Tibial artery (tissue), 4 donors: ENCODE data around the gene DUSP7.

ENCODE experiments used
- DNase-seq, 2 donors: peaks; one replicate each; pipeline ENCODE4 v3.0.0-alpha.2; 2019
- H3K27ac ChIP-seq, 2 donors: fragments of 200-600 bp; sonication (generic) in 1 of 2; 1 replicate in 1 of 2; 2 replicates in 1 of 2; pipeline ENCODE4 v1.5.1; 2018 to 2019; ENCODE audit warnings: mild to moderate bottlenecking in 1 of 2
- H3K27me3 ChIP-seq, 2 donors: fragments of 200-600 bp; sonication (generic) in 1 of 2; one replicate each; pipeline versions ENCODE4 v1.5.1 to v1.6.0; 2016 to 2019
- H3K36me3 ChIP-seq, 3 donors: fragments of 200-600 bp; sonication (generic) in 2 of 3; one replicate each; pipeline ENCODE4 v1.5.1; 2016 to 2019; ENCODE audit warnings: mild to moderate bottlenecking in 2 of 3
- H3K4me1 ChIP-seq, 4 donors: fragments of 200-600 bp; sonication (generic) in 2 of 4; 1 replicate in 3 of 4; 2 replicates in 1 of 4; pipeline ENCODE4 v1.5.1; 2016 to 2019
- H3K4me3 ChIP-seq, 2 donors: fragments of 200-600 bp; sonication (generic) in 1 of 2; 1 replicate in 1 of 2; 2 replicates in 1 of 2; pipeline ENCODE4 v1.5.1; 2018 to 2019; ENCODE audit warnings: mild to moderate bottlenecking in 2 of 2
- H3K9me3 ChIP-seq, 3 donors: fragments of 200-600 bp; sonication (generic) in 1 of 3; one replicate each; pipeline ENCODE4 v1.5.1; 2016 to 2019
- CTCF ChIP-seq, 2 experiments: fragments of 200-600 bp in 1 of 2; fragments of 450-650 bp in 1 of 2; IDR thresholded peaks; one replicate each; pipeline ENCODE4 v1.5.1; 2017 to 2019; ENCODE audit warnings: antibody characterized with exemption in 2 of 2, mild to moderate bottlenecking in 1 of 2, moderate library complexity in 1 of 2
- intact Hi-C: fragments of 100-400 bp; cut with DNase I; formaldehyde crosslinking; loops from one replicate; pipeline ENCODE4 v1.15.0; 2023; ENCODE audit warnings: low total_unique reads

DUSP7 gene

DNA sequence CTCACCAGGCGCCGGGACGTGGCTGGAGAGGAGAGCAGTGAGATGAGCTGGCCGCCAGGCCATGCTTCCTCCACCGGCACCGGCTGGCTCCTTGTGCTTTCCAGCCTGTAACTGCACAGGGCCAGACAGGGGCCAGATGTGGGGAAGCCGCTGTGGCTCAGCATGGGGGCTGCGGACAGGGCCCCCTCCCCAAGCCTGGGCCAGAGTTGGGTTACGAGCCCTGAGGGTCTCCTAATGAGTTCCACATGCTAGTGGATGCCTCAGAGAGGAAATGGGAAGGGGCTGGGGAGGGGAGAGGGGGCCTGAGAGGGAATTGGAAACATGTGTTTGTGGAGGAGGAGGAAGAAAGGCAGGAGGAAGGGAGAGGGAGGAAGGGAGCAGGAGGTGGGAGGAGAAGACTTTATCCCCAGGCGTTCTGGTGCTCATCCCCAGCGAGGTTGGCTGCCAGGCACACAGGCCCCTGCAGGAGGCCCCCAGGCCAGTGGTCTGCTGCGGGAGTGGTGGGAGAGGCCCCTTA is 11.7 kb upstream of the DUSP7 start:
- H3K36me3 ChIP-seq = no peaks in the 10 kb centered on the region
- no peak overlapping the region for H3K4me3 ChIP-seq
- no peak for DNase-seq
- H3K27ac ChIP-seq = no peak overlapping the region
- intact Hi-C loops = no loop called here
- no peaks in the 10 kb centered on the region for H3K27me3 ChIP-seq
- H3K9me3 ChIP-seq = no peaks in the 10 kb centered on the region
- peaks cover 0 to 19% (median 16%) of the 10 kb centered on the region in 4 donors for H3K4me1 ChIP-seq
- TF ChIP-seq CTCF (IDR thresholded peaks at IDR 0.05) = no peak

DNA sequence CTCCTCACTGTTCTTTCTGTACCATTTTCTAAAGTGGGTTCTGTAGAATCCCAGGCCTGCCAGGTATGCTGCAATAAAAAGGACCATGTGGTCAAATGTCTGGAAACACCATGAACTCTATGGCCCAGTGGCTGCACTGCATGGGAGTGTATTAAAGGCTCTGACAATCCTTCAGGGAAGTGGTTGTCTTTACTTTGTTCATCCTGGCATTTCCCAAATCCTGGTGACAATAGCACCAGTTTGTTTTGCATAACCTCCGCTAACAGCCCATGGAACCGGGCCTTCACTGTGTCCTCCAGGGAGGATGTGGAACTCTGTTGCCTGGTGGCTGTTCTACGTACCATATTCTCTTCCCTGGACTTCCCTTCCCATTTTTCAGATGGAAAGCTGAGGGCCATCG is 11.2 kb upstream of the DUSP7 start:
- Histone ChIP-seq H3K27me3 (no peaks in the 10 kb centered on the region), H3K4me1 (peaks cover 0 to 24% (median 18%) of the 10 kb centered on the region in 4 donors), H3K9me3 (no peaks in the 10 kb centered on the region), H3K36me3 (no peaks in the 10 kb centered on the region), H3K4me3 (no peak overlapping the region), H3K27ac (no peak overlapping the region)
- no peak for TF ChIP-seq CTCF (IDR thresholded peaks at IDR 0.05)
- no peak for DNase-seq
- intact Hi-C loops = no loop called here

- Histone ChIP-seq H3K27ac (no peak overlapping the region), H3K4me1 (peaks cover 0 to 28% (median 20%) of the 10 kb centered on the region in 4 donors), H3K4me3 (no peak overlapping the region), H3K27me3 (no peaks in the 10 kb centered on the region), H3K36me3 (no peaks in the 10 kb centered on the region), H3K9me3 (no peaks in the 10 kb centered on the region)
- no peak for TF ChIP-seq CTCF (IDR thresholded peaks at IDR 0.05)
- intact Hi-C loops = no loop called here
- DNase-seq = no peak
Observed at GRCh38 chr3:52067046-52067445, 10.7 kb upstream of the DUSP7 start.

DNA sequence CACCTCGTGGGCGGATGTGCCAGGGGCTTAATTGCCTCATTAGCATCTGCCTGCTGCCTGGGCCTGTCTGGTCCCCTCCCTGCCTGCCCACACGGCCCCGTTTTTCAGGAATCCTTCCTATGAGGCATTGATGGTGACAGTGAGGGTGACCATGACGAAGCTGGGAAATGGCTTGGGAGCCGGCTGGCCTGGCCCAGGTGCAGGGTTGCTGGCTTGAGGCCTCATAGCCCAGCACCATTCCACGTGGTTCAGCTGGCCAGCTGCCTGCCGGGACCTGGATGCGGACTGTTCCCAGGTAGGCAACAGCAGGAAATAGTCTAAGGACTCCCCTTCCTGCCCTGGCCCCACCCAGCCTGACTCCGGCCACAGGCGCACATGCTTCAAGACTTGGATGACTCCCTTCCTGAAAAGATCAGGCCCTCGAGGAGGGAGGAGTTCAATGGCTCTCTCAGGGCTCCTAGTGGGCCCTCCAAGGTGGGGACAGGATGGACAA is 8.9 kb upstream of the DUSP7 start:
- no peak for DNase-seq
- Histone ChIP-seq H3K4me3 (no peak overlapping the region), H3K4me1 (peaks cover 0 to 13% (median 7%) of the 10 kb centered on the region in 4 donors), H3K27me3 (no peaks in the 10 kb centered on the region), H3K36me3 (no peaks in the 10 kb centered on the region), H3K27ac (no peak overlapping the region), H3K9me3 (no peaks in the 10 kb centered on the region)
- intact Hi-C loops = no loop called here
- no peak for TF ChIP-seq CTCF (IDR thresholded peaks at IDR 0.05)

DNA sequence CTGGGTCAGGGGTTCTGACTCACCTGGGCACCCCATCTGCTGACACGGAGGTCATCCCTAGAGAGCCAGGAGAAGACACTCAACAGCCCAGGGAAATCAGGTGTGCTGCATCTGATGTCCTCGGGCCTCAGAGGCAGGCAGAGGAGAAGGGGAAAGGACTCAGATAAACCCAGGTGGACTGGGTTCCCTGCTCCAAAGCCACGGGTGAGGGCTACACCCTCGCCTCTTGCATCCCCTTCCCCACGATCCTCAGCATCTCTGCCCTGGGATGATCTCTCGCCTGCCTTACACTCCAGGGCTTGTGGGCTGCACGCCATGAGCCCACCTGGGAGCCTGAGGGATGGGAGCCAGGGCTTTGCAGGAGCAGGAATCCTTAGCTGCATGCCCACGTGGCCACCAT is 8.2 kb upstream of the DUSP7 start:
- Histone ChIP-seq H3K4me1 (peaks cover 0 to 10% (median 4%) of the 10 kb centered on the region in 4 donors), H3K9me3 (no peaks in the 10 kb centered on the region), H3K4me3 (no peak overlapping the region), H3K36me3 (no peaks in the 10 kb centered on the region), H3K27ac (no peak overlapping the region), H3K27me3 (no peaks in the 10 kb centered on the region)
- no peak for TF ChIP-seq CTCF (IDR thresholded peaks at IDR 0.05)
- DNase-seq = no peak
- intact Hi-C loops = no loop called here
